Skeletal muscle tissue (tissue), 4 donors: ENCODE data around the gene AMZ1. TPM values are rescaled to one million over a fixed set of nuclear protein-coding genes. Genes with fewer than 3 reads are reported as not detected.
A peak's percentile ranks its signal among the peaks of the same experiment; 100 is the strongest.

Source experiments
- H3K27ac ChIP-seq: one replicate; pipeline ENCODE4 v1.7.0; 2013; ENCODE audit warnings: mild to moderate bottlenecking, low read depth, low read length, inconsistent platforms
- H3K27me3 ChIP-seq, 3 donors: one replicate each; pipeline ENCODE4 v1.7.0; 2013; ENCODE audit warnings: low read length in 3 of 3; ENCODE audit not compliant: control insufficient read depth in 3 of 3, insufficient read depth in 3 of 3
- H3K36me3 ChIP-seq, 3 donors: one replicate each; pipeline ENCODE4 v1.7.0; 2013; ENCODE audit warnings: low read length in 3 of 3; ENCODE audit not compliant: control insufficient read depth in 3 of 3, insufficient read depth in 3 of 3
- H3K4me1 ChIP-seq, 3 donors: one replicate each; pipeline ENCODE4 v1.7.0; 2013; ENCODE audit warnings: low read length in 3 of 3, mild to moderate bottlenecking in 3 of 3; ENCODE audit not compliant: control insufficient read depth in 3 of 3, insufficient read depth in 3 of 3
- H3K4me3 ChIP-seq, 3 donors: one replicate each; pipeline ENCODE4 v1.7.0; 2013; ENCODE audit warnings: low read length in 3 of 3
- H3K9ac ChIP-seq, 3 donors: one replicate each; pipeline ENCODE4 v1.7.0; 2013; ENCODE audit warnings: low read length in 3 of 3, mild to moderate bottlenecking in 3 of 3, moderate library complexity in 2 of 3, low read depth in 1 of 3
- H3K9me3 ChIP-seq, 3 donors: one replicate each; pipeline ENCODE4 v1.7.0; 2013; ENCODE audit warnings: low read length in 3 of 3; ENCODE audit not compliant: control insufficient read depth in 3 of 3
- total RNA-seq: library from RNA; depleted of rRNA; stranded (reverse); fragments of >200 nt; gene quantifications from one replicate; pipeline ENCODE4 v1.2.3, GENCODE V29; 2014
- donor health status: Osteomylitis.

The AMZ1 gene
- total RNA-seq, 1 donor from 2014 or later: under 0.01 TPM

GRCh38 chr7:2709553-2710285 lies 21.7 kb downstream of the AMZ1 start:
- peaks cover 5 to 35% (median 5%) of the 10 kb centered on the region in 3 donors for H3K27me3 ChIP-seq
- H3K9me3 ChIP-seq: no peaks in the 10 kb centered on the region
- no peak overlapping the region for H3K27ac ChIP-seq
- no peaks in the 10 kb centered on the region for H3K36me3 ChIP-seq
- H3K9ac ChIP-seq: peak overlapping the region in 1 of 3 donors; percentile 62
- H3K4me3 ChIP-seq: peak overlapping the region in 2 of 3 donors; percentile 14 to 63
- H3K4me1 ChIP-seq: peaks cover 8 to 11% (median 9%) of the 10 kb centered on the region in 3 donors

DNA sequence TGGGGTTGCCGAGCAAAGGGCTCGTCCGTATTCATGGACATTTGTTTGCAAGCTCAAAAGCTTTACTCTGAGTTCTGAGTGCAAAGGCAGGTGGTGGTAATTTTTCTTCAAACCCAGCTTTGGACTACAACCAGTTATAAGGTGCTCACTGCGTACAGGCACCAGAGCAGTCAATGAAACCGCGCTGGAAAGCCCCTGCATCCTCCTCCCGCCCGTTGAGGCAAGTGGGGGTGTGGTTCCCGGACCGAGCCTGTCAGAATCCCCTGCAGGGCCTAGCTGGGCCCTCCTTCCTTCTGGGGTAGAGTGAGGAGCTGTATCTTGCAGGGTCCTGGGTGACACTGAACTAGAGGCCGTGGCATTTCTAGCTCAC lies 22.3 kb downstream of the AMZ1 start:
- H3K9ac ChIP-seq: peak overlapping the region in 1 of 3 donors; percentile 62
- peaks cover 8 to 11% (median 9%) of the 10 kb centered on the region in 3 donors for H3K4me1 ChIP-seq

GRCh38 chr7:2710901-2711551 lies 23.0 kb downstream of the AMZ1 start:
- Histone ChIP-seq H3K36me3 (no peaks in the 10 kb centered on the region), H3K9me3 (no peaks in the 10 kb centered on the region), H3K4me1 (peaks cover 11 to 15% (median 11%) of the 10 kb centered on the region in 3 donors), H3K27ac (no peak overlapping the region), H3K4me3 (no peak overlapping the region), H3K9ac (no peak overlapping the region), H3K27me3 (peaks cover 5 to 35% (median 5%) of the 10 kb centered on the region in 3 donors)

More for the DNA sequence above, 22.3 kb downstream of the AMZ1 start:
- peak overlapping the region in 2 of 3 donors; percentile 14 to 63 for H3K4me3 ChIP-seq
- peaks cover 5 to 35% (median 5%) of the 10 kb centered on the region in 3 donors for H3K27me3 ChIP-seq
- H3K9me3 ChIP-seq: no peaks in the 10 kb centered on the region
- H3K36me3 ChIP-seq: no peaks in the 10 kb centered on the region
- H3K27ac ChIP-seq: no peak overlapping the region

GRCh38 chr7:2711895-2712675 lies 24.1 kb downstream of the AMZ1 start:
- Histone ChIP-seq H3K4me3 (no peak overlapping the region), H3K9me3 (no peaks in the 10 kb centered on the region), H3K4me1 (peaks cover 15 to 26% (median 19%) of the 10 kb centered on the region in 3 donors), H3K9ac (no peak overlapping the region), H3K27ac (no peak overlapping the region), H3K27me3 (peaks cover 5 to 35% (median 5%) of the 10 kb centered on the region in 3 donors), H3K36me3 (no peaks in the 10 kb centered on the region)

DNA sequence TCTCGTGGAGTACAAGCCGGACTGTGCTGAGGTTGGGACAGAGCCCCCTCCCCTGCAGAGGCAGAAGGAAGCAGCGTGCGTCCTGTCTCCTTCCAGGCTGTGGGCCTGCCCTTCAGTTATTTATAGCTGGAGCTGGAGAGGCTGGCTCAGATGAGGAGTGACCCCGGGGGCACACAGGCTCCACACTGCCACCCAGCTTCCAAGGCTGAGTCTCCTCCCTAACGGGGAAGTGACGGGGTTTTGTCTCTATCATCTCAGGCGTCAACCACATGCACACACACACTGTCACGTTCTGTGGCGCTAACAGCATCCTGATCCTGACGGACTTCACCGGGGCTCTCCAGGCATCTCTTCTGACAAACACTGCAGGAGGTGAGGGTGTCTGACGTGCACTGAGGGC lies 25.4 kb downstream of the AMZ1 start:
- H3K4me3 ChIP-seq: no peak overlapping the region
- no peaks in the 10 kb centered on the region for H3K9me3 ChIP-seq
- no peaks in the 10 kb centered on the region for H3K36me3 ChIP-seq
- peaks cover 21 to 37% (median 30%) of the 10 kb centered on the region in 3 donors for H3K4me1 ChIP-seq
- H3K27me3 ChIP-seq: peaks cover 2 to 32% (median 5%) of the 10 kb centered on the region in 3 donors
- H3K27ac ChIP-seq: no peak overlapping the region
- H3K9ac ChIP-seq: peak overlapping the region in 1 of 3 donors; percentile 6

DNA sequence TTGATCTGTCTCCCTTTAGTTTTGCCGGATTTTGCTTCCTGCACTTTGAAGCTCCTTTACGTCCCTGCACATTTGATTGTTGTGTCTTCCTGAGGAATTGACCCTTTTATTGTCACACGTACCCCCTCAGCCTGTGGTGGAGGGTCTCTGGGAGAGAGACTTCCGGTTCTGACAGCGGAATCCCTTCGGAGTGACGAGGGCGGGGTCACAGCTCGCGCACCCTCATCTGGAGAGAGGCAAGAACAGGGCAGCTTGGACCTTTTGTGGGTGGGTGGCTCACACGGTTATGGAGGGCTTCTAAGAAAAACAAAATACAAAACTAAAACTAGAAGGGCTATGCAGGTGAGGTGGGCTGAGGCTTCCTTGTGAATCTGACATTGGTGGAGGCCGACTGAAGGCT lies 26.0 kb downstream of the AMZ1 start:
- Histone ChIP-seq H3K4me1 (peaks cover 23 to 37% (median 30%) of the 10 kb centered on the region in 3 donors), H3K27me3 (peaks cover 0 to 28% (median 0%) of the 10 kb centered on the region in 3 donors), H3K36me3 (no peaks in the 10 kb centered on the region), H3K9me3 (no peaks in the 10 kb centered on the region), H3K4me3 (no peak overlapping the region), H3K27ac (no peak overlapping the region), H3K9ac (no peak overlapping the region)

DNA sequence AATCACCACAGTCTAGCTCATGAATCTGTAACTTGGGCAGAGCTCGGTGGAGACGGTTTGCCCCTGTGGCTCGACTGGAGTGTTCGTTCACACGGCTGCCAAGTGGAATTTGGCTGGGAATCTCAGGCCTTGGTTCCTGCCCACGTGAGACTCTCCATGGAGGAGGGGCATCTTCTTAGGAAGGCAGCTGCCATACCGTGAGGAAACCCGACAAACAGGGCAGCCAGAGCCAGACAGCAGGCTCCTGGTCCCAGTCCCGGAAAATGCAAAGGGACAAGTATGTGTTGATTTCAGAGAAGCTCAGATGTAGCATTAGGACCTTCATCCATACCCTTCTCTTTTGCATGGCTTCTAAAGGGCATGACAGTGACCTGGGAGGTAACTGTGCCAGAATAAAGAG lies 26.6 kb downstream of the AMZ1 start:
- Histone ChIP-seq H3K27me3 (peaks cover 0 to 21% (median 0%) of the 10 kb centered on the region in 3 donors), H3K36me3 (no peaks in the 10 kb centered on the region), H3K27ac (no peak overlapping the region), H3K9me3 (no peaks in the 10 kb centered on the region), H3K4me3 (no peak overlapping the region), H3K9ac (no peak overlapping the region), H3K4me1 (peaks cover 20 to 35% (median 29%) of the 10 kb centered on the region in 3 donors)

DNA sequence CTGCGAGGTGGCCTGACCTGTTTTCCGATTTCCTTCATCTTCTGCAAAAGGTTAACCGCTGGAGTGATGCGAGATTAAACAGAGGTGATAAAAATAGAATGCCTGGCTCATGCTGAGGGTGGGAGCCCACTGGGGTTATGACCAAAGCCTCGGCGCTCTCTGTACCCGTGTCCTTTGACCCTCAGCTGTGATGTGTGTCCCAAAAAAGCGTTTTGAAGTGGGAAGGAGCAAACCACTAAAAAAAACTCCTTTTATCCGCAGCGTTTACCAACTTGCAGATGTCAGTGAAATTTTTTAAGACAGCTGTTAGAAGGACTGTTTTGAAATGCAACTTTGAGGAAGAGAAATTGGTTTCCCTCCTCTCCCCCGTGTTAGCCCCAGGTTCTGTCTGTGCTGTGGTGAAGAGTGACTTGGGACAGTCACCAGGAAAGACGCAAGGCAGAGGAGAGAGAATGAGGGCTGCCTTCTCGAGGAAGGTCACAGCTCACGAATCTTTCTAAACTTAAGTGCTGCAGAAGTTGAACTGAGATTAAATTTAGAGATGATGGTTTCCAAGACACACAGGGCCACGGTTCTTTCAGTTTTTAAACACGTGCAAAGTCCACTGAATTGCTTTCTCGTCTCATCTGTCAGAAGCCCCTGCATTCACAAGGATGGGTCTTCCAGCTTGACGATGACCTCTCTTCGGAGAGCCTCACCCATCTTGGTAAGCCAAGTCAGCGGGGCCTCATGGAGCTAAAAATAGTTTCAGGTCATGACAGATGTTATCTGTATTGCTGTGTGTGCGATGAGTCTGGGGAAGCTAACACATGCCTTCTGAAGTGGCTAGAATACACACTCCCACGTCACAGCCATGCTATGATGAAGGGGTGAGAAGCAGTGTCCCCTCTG lies 27.6 kb downstream of the AMZ1 start:
- Histone ChIP-seq H3K9ac (no peak overlapping the region), H3K4me3 (no peak overlapping the region), H3K27ac (no peak overlapping the region), H3K27me3 (peaks cover 0 to 12% (median 0%) of the 10 kb centered on the region in 3 donors), H3K36me3 (no peaks in the 10 kb centered on the region), H3K9me3 (no peaks in the 10 kb centered on the region), H3K4me1 (peaks cover 15 to 28% (median 25%) of the 10 kb centered on the region in 3 donors)

GRCh38 chr7:2716488-2716887 lies 28.5 kb downstream of the AMZ1 start:
- peaks cover 0 to 7% (median 0%) of the 10 kb centered on the region in 3 donors for H3K27me3 ChIP-seq
- H3K9ac ChIP-seq: no peak overlapping the region
- no peaks in the 10 kb centered on the region for H3K9me3 ChIP-seq
- peaks cover 0 to 5% (median 0%) of the 10 kb centered on the region in 3 donors for H3K36me3 ChIP-seq
- no peak overlapping the region for H3K27ac ChIP-seq
- peaks cover 15 to 28% (median 25%) of the 10 kb centered on the region in 3 donors for H3K4me1 ChIP-seq
- H3K4me3 ChIP-seq: no peak overlapping the region
